ENCODE measurements around the gene RETN. TPM values are rescaled to one million over a fixed set of nuclear protein-coding genes. Genes with fewer than 3 reads are reported as not detected.

RETN gene
- total RNA-seq, 1 experiment from 2014 or later, result not detected

DNA sequence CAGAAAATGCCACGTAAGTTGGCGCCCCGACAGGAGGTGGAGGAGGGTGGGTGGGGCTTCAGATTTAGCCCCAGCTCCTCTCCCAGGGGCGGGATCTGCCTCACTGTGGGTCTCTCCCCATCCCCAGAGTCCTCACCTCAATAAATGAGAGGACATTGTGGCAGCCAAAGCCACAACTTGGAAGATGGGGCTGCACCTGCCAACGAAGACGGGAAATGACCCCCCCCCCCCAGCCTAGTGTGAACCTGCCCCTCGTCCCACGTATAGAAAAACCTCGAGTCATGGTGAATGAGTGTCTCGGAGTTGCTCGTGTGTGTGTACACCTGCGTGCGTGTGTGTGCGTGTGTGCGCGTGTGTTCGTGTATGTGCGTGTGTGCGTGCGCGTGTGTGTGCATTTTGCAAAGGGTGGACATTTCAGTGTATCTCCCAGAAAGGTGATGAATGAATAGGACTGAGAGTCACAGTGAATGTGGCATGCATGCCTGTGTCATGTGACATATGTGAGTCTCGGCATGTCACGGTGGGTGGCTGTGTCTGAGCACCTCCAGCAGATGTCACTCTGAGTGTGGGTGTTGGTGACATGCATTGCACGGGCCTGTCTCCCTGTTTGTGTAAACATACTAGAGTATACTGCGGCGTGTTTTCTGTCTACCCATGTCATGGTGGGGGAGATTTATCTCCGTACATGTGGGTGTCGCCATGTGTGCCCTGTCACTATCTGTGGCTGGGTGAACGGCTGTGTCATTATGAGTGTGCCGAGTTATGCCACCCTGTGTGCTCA is 10.3 kb downstream of the RETN start:
- Histone ChIP-seq H3K4me1 (ENCODE audit: control insufficient read depth, insufficient read depth, low read length) (no peaks in the 10 kb centered on the region; the same call in 1 of the 2 replicates), H3K4me3 (ENCODE audit: low read depth in 2 of 2, low read length in 2 of 2) (no peak overlapping the region), H3K27ac (ENCODE audit: low read length) (no peak overlapping the region), H3K9me3 (ENCODE audit: control insufficient read depth, insufficient read depth, low read depth, low read length) (no peaks in the 10 kb centered on the region), H3K36me3 (ENCODE audit: control insufficient read depth, insufficient read depth, low read length) (no peaks in the 10 kb centered on the region; the same call in 1 of the 2 replicates), H3K27me3 (ENCODE audit: control insufficient read depth, insufficient read depth, low read length) (no peaks in the 10 kb centered on the region)
- in situ Hi-C loops (cut with HindIII; ENCODE audit: low pct_unique_long_range_greater_than_20kb, low sequenced_read_pairs), result no loop called here
- TF ChIP-seq REST (IDR thresholded peaks at IDR 0.05; ENCODE audit: insufficient read depth in 1 of 2, low read depth in 2 of 2, low read length in 1 of 2) (no peak), POLR2AphosphoS5 (IDR thresholded peaks at IDR 0.05; ENCODE audit: low read depth, low read length) (no peak), TCF7L2 (IDR thresholded peaks at IDR 0.05; ENCODE audit: low read depth, low read length) (no peak), SIN3A (IDR thresholded peaks at IDR 0.05; ENCODE audit: borderline replicate concordance, insufficient read depth, low read depth, low read length) (no peak)
- TF ChIP-seq, protein P1, sequence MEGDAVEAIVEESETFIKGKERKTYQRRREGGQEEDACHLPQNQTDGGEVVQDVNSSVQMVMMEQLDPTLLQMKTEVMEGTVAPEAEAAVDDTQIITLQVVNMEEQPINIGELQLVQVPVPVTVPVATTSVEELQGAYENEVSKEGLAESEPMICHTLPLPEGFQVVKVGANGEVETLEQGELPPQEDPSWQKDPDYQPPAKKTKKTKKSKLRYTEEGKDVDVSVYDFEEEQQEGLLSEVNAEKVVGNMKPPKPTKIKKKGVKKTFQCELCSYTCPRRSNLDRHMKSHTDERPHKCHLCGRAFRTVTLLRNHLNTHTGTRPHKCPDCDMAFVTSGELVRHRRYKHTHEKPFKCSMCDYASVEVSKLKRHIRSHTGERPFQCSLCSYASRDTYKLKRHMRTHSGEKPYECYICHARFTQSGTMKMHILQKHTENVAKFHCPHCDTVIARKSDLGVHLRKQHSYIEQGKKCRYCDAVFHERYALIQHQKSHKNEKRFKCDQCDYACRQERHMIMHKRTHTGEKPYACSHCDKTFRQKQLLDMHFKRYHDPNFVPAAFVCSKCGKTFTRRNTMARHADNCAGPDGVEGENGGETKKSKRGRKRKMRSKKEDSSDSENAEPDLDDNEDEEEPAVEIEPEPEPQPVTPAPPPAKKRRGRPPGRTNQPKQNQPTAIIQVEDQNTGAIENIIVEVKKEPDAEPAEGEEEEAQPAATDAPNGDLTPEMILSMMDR (IDR thresholded peaks at IDR 0.05), result no peak; the same call in 1 of the 2 replicates
- BruUV-seq (replicated peaks), result no TSS peak
- ATAC-seq (no peak), DNase-seq (ENCODE audit: low read depth, low spot score) (no peak)
- ChIA-PET CTCF (no interaction called here), POLR2A (no interaction called here)
- intact Hi-C loops (cut with micrococcal nuclease; ENCODE audit: unreplicated experiment), result no loop called here

DNA sequence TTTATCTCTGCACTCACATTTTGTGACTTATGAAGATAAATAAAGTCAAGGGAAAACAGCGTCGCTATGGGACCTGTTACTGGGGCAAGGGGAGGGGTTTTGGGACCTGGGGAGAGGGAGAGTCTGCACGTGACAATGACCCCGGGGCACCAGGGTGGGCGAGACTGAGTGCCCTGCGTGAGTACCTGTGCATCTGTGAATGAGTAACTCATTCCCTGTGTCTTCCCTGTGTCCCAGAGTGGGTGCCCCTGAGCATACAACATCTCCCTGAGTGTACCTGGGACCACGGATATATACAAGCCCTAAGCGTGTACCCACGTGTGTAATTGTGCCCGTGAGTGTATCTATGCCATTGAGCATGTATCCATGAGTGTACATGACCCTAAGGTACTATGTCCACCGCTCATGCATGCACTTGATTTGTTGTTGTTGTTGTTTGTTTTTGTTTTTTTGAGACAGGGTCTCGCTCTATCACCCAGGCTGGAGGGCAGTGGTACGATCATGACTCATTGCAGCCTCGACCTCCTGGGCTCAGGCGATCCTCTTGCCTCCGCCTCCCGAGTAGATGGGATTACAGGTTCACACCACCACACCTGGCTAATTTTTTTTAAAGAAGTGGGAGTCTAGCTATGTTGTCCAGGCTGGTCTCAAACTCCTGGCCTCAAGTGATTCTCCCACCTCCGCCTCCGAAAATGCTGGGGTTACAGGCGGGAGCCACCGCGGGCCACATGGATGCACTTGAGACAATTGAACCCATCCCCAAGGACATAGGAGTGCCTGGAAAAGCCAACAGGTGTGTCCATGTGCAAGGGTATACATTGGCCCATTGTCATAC is 11.1 kb downstream of the RETN start:
- TF ChIP-seq TCF7L2 (IDR thresholded peaks at IDR 0.05; ENCODE audit: low read depth, low read length), result 0 out of 2 replicates have a peak, but pooled peaks have one; percentile 24
- TF ChIP-seq REST (IDR thresholded peaks at IDR 0.05; ENCODE audit: insufficient read depth in 1 of 2, low read depth in 2 of 2, low read length in 1 of 2), result no peak
- TF ChIP-seq, protein P1 (IDR thresholded peaks at IDR 0.05), result no peak
- ChIA-PET POLR2A (no interaction called here), CTCF (interaction anchor here (0.8 to 0.9 kb wide), 2 partner anchors 11 to 112 kb away, joined by 3 to 12 read pairs; partner anchors contain the start of gene RETN)
- DNase-seq (ENCODE audit: low read depth, low spot score) (no peak), ATAC-seq (peak; percentile 59)
- H3K9me3 ChIP-seq (ENCODE audit: control insufficient read depth, insufficient read depth, low read depth, low read length), result no peaks in the 10 kb centered on the region
- no peaks in the 10 kb centered on the region; the same call in 1 of the 2 replicates for H3K4me1 ChIP-seq (ENCODE audit: control insufficient read depth, insufficient read depth, low read length)
- no peaks in the 10 kb centered on the region for H3K27me3 ChIP-seq (ENCODE audit: control insufficient read depth, insufficient read depth, low read length)
- no TSS peak for BruUV-seq (replicated peaks)
- H3K4me3 ChIP-seq (ENCODE audit: low read depth in 2 of 2, low read length in 2 of 2), result peak overlapping the region; percentile 46 to 85
- H3K27ac ChIP-seq (ENCODE audit: low read length), result no peak overlapping the region
- no peaks in the 10 kb centered on the region; the same call in 1 of the 2 replicates for H3K36me3 ChIP-seq (ENCODE audit: control insufficient read depth, insufficient read depth, low read length)
- in situ Hi-C loops (cut with HindIII; ENCODE audit: low pct_unique_long_range_greater_than_20kb, low sequenced_read_pairs), result no loop called here
- intact Hi-C loops (cut with micrococcal nuclease; ENCODE audit: unreplicated experiment), result loop anchor here (5.0 kb wide), 1 partner anchor 113 kb away; no protein-coding TSS in a partner anchor
